Measurements from ENCODE around the gene NRTN.

DNA sequence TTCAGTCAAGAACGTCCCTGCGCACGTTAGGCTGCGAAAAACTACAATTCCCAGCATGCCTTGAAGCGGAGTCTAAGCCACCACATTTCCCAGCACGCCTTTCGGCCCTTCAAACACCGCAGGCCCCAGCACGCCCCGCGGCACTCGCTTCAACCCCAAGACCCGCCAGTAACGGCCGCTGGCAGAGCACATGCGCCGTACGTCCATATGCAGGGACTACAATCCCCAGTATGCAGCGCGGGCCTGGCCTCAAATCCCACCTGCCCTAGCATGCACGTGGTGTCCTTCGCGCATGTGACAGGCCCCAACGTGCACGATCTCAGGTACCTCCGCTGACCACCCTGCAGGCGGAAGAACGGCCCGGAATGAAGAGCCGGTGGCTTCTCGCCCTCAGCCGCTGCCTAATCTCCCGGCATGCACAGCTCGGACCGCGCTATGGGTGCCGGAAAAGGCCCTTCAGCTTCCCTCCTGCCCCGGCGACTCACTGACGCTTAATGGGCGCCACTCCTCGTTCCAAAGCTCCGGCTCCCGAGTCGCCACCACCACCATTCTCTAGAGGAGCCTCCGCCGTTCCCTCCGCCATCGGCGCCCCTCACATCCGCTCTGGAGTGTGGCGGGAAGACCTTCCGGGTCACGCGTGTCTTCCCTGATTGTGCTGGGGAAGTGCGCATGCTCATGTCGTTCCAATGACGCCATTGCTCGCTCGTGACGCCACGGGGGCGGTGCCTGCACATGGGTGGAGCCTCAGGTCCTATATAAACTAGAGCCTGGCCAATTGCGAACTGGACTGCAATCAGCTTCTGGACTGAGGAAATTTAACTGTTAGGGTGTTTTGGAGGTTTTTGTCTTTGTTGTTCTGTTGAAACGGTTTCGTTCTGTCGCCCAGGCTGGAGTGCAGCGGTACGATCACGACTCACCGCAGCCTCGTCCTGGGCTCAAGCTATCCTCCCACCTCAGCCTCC lies 14.0 kb upstream of the NRTN start, which contains the start of gene DUS3L:
- TF ChIP-seq, protein P1, sequence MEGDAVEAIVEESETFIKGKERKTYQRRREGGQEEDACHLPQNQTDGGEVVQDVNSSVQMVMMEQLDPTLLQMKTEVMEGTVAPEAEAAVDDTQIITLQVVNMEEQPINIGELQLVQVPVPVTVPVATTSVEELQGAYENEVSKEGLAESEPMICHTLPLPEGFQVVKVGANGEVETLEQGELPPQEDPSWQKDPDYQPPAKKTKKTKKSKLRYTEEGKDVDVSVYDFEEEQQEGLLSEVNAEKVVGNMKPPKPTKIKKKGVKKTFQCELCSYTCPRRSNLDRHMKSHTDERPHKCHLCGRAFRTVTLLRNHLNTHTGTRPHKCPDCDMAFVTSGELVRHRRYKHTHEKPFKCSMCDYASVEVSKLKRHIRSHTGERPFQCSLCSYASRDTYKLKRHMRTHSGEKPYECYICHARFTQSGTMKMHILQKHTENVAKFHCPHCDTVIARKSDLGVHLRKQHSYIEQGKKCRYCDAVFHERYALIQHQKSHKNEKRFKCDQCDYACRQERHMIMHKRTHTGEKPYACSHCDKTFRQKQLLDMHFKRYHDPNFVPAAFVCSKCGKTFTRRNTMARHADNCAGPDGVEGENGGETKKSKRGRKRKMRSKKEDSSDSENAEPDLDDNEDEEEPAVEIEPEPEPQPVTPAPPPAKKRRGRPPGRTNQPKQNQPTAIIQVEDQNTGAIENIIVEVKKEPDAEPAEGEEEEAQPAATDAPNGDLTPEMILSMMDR (conservative IDR thresholded peaks at IDR 0.05; ENCODE audit: low read length), result no peak
- no peak for TF ChIP-seq EZH2phosphoT487 (IDR thresholded peaks at IDR 0.05; ENCODE audit: borderline replicate concordance)
